Measurements from ENCODE around the gene KDM2A. TPM values are rescaled to one million over a fixed set of nuclear protein-coding genes. Genes with fewer than 3 reads are reported as not detected.

Gene KDM2A
- total and polyA plus RNA-seq, 2 of the 13 experiments (the other 11 are each of a cell fraction or from before 2014, with no cell fraction given) = 31.3 to 31.4 TPM

DNA sequence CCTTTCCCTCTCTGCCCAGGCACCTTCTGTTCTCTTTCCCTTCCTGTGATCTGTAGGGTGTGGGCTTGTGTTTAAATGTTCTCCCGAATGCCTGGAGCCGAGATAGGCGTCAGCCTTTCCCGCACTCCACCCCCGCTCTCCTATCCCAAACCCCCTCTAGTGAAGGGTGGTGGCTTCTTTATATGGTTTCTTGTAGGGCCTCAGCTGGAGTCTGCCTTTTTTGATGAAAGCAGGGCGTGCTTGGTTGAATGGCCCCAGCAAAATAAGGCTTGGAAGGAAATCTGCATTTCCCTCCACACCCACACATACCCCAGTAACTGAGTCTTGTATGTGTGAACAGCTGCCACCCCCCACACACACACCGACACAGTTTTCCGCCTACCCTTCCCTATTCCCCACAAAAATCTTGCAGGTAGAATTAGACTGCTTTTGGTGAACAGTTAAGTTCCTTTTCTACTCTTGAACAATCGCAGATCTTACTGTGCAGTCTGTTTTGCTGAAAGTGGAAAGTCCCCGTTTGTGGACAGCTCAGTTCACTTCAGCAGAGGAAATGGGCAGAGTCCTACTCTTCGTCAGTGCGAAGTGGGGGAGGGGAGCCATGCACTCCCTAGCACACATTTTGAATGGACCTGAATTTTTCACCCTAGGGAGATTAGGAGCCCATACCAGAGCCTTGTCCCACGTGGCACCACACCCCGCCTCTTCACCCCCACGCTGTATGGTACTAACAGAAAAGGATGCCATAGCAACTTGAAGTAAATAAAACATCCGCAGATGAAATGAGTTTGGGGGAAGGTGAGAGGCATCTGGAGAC is 121.7 kb downstream of the KDM2A start (continued):
- no peak for TF ChIP-seq MAZ (IDR thresholded peaks at IDR 0.05; ENCODE audit: borderline replicate concordance, low read depth, low read length)
- TF ChIP-seq MAZ (CRISPR knock-in tag; IDR thresholded peaks at IDR 0.05; ENCODE audit: low read depth) = 0 out of 2 replicates have a peak, but pooled peaks have one; percentile 22
- 0 out of 2 replicates have a peak, but pooled peaks have one; percentile 25 for TF ChIP-seq PHF8 (CRISPR knock-in tag; IDR thresholded peaks at IDR 0.05)
- peak; percentile 43; the same call in 1 of the 2 replicates for TF ChIP-seq HNF4A (CRISPR knock-in tag; IDR thresholded peaks at IDR 0.05)
- TF ChIP-seq CBX5 (CRISPR knock-in tag; IDR thresholded peaks at IDR 0.05; ENCODE audit: borderline replicate concordance) = peak; percentile 58; the same call in 1 of the 2 replicates
- TF ChIP-seq KMT2A (CRISPR knock-in tag; IDR thresholded peaks at IDR 0.05) = peak; percentile 35; the same call in 1 of the 2 replicates
- TF ChIP-seq ZNF629 (CRISPR knock-in tag; conservative IDR thresholded peaks at IDR 0.05) = peak; percentile 73; the same call in 1 of the 2 replicates
- peak; percentile 86 for TF ChIP-seq SAP130 (CRISPR knock-in tag; IDR thresholded peaks at IDR 0.05; ENCODE audit: low read depth)
- no peak for TF ChIP-seq ZNF207 (IDR thresholded peaks at IDR 0.05; ENCODE audit: borderline replicate concordance)
- TF ChIP-seq, protein P1, sequence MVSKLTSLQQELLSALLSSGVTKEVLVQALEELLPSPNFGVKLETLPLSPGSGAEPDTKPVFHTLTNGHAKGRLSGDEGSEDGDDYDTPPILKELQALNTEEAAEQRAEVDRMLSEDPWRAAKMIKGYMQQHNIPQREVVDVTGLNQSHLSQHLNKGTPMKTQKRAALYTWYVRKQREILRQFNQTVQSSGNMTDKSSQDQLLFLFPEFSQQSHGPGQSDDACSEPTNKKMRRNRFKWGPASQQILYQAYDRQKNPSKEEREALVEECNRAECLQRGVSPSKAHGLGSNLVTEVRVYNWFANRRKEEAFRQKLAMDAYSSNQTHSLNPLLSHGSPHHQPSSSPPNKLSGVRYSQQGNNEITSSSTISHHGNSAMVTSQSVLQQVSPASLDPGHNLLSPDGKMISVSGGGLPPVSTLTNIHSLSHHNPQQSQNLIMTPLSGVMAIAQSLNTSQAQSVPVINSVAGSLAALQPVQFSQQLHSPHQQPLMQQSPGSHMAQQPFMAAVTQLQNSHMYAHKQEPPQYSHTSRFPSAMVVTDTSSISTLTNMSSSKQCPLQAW (CRISPR knock-in tag; IDR thresholded peaks at IDR 0.05) = 0 out of 2 replicates have a peak, but pooled peaks have one; percentile 15
- TF ChIP-seq, protein P2, sequence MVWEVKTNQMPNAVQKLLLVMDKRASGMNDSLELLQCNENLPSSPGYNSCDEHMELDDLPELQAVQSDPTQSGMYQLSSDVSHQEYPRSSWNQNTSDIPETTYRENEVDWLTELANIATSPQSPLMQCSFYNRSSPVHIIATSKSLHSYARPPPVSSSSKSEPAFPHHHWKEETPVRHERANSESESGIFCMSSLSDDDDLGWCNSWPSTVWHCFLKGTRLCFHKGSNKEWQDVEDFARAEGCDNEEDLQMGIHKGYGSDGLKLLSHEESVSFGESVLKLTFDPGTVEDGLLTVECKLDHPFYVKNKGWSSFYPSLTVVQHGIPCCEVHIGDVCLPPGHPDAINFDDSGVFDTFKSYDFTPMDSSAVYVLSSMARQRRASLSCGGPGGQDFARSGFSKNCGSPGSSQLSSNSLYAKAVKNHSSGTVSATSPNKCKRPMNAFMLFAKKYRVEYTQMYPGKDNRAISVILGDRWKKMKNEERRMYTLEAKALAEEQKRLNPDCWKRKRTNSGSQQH (CRISPR knock-in tag; IDR thresholded peaks at IDR 0.05; ENCODE audit: low read depth) = peak; percentile 86
- TF ChIP-seq, protein P3, sequence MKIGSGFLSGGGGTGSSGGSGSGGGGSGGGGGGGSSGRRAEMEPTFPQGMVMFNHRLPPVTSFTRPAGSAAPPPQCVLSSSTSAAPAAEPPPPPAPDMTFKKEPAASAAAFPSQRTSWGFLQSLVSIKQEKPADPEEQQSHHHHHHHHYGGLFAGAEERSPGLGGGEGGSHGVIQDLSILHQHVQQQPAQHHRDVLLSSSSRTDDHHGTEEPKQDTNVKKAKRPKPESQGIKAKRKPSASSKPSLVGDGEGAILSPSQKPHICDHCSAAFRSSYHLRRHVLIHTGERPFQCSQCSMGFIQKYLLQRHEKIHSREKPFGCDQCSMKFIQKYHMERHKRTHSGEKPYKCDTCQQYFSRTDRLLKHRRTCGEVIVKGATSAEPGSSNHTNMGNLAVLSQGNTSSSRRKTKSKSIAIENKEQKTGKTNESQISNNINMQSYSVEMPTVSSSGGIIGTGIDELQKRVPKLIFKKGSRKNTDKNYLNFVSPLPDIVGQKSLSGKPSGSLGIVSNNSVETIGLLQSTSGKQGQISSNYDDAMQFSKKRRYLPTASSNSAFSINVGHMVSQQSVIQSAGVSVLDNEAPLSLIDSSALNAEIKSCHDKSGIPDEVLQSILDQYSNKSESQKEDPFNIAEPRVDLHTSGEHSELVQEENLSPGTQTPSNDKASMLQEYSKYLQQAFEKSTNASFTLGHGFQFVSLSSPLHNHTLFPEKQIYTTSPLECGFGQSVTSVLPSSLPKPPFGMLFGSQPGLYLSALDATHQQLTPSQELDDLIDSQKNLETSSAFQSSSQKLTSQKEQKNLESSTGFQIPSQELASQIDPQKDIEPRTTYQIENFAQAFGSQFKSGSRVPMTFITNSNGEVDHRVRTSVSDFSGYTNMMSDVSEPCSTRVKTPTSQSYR (CRISPR knock-in tag; IDR thresholded peaks at IDR 0.05; ENCODE audit: borderline replicate concordance) = peak; percentile 97
- no peak for TF ChIP-seq ZC3H4 (CRISPR knock-in tag; IDR thresholded peaks at IDR 0.05; ENCODE audit: borderline replicate concordance)
- TF ChIP-seq ZSCAN30 (CRISPR knock-in tag; IDR thresholded peaks at IDR 0.05) = no peak
- TF ChIP-seq, protein P4, sequence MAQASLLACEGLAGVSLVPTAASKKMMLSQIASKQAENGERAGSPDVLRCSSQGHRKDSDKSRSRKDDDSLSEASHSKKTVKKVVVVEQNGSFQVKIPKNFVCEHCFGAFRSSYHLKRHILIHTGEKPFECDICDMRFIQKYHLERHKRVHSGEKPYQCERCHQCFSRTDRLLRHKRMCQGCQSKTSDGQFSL (CRISPR knock-in tag; IDR thresholded peaks at IDR 0.05) = 0 out of 2 replicates have a peak, but pooled peaks have one; percentile 65
- peak; percentile 29; the same call in 1 of the 2 replicates for TF ChIP-seq ZNF788 (CRISPR knock-in tag; IDR thresholded peaks at IDR 0.05; ENCODE audit: borderline replicate concordance)
- TF ChIP-seq, protein P5, sequence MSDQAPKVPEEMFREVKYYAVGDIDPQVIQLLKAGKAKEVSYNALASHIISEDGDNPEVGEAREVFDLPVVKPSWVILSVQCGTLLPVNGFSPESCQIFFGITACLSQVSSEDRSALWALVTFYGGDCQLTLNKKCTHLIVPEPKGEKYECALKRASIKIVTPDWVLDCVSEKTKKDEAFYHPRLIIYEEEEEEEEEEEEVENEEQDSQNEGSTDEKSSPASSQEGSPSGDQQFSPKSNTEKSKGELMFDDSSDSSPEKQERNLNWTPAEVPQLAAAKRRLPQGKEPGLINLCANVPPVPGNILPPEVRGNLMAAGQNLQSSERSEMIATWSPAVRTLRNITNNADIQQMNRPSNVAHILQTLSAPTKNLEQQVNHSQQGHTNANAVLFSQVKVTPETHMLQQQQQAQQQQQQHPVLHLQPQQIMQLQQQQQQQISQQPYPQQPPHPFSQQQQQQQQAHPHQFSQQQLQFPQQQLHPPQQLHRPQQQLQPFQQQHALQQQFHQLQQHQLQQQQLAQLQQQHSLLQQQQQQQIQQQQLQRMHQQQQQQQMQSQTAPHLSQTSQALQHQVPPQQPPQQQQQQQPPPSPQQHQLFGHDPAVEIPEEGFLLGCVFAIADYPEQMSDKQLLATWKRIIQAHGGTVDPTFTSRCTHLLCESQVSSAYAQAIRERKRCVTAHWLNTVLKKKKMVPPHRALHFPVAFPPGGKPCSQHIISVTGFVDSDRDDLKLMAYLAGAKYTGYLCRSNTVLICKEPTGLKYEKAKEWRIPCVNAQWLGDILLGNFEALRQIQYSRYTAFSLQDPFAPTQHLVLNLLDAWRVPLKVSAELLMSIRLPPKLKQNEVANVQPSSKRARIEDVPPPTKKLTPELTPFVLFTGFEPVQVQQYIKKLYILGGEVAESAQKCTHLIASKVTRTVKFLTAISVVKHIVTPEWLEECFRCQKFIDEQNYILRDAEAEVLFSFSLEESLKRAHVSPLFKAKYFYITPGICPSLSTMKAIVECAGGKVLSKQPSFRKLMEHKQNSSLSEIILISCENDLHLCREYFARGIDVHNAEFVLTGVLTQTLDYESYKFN (CRISPR knock-in tag; conservative IDR thresholded peaks at IDR 0.05) = peak; percentile 61; the same call in 1 of the 2 replicates
- TF ChIP-seq ZNF235 (CRISPR knock-in tag; IDR thresholded peaks at IDR 0.05; ENCODE audit: borderline replicate concordance) = no peak
